ENCODE measurements around the gene SLC25A41. TPM values are rescaled to one million over a fixed set of nuclear protein-coding genes. Genes with fewer than 3 reads are reported as not detected.

The SLC25A41 gene
- total and polyA plus RNA-seq, 2 of the 13 experiments (the other 11 are each of a cell fraction or from before 2014, with no cell fraction given): 0.33 to 0.95 TPM

DNA sequence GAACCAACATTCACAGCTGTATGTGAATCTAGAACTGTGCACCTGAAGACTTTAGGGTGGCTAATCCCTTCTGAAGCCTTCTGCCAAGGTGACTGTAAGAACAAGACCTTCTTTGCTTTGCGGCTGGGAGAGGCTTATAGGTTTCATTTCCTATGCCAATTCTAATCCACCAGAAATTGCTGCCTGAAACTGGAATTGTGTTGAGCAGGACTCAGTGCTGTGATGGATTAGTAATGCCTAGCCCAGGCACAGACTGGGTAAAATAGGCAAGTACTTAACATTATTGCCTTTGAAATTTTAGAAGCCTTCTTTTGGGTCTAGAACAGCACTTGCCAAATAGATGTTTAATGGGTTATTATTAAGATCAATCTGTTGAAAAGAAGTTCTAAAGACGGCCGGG, 14.5 kb upstream of the SLC25A41 start (continued):
- TF ChIP-seq, protein P1, sequence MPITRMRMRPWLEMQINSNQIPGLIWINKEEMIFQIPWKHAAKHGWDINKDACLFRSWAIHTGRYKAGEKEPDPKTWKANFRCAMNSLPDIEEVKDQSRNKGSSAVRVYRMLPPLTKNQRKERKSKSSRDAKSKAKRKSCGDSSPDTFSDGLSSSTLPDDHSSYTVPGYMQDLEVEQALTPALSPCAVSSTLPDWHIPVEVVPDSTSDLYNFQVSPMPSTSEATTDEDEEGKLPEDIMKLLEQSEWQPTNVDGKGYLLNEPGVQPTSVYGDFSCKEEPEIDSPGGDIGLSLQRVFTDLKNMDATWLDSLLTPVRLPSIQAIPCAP (CRISPR knock-in tag; IDR thresholded peaks at IDR 0.05; ENCODE audit: low read depth): no peak

DNA sequence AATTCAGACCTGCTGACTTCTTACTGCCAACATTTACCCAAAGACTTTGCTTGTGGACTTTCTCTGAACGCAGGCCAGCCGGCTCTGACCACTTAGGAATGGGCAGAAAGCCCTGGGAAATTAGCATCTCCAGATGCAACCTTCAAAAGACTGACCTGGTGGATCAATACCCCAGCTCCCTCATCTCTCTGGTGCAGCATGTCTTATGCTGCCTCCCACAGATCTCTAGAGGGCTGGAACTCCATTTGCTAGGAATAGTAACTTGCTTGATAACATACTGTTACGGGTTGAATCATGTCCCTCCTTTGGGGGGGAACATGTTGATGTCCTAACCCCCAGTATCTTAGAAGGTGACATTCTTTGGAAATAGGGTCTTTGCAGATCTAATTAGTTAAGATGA, 12.9 kb upstream of the SLC25A41 start:
- no peaks in the 10 kb centered on the region for H3K36me3 ChIP-seq (replicated peaks in 1 of 2; ENCODE audit: control insufficient read depth in 1 of 2, insufficient read depth in 2 of 2, low read length in 2 of 2)
- H3K4me1 ChIP-seq (ENCODE audit: insufficient read depth, low read length): no peaks in the 10 kb centered on the region
- 98% methylated on average over 3 of the region's 3 CpGs for WGBS (ENCODE audit: low lambda C conversion rate)
- H3K4me2 ChIP-seq (ENCODE audit: low read depth, low read length): no peak overlapping the region
- no peaks in the 10 kb centered on the region for H4K20me1 ChIP-seq (ENCODE audit: insufficient read depth, low read length)
- no peak overlapping the region for H3K9ac ChIP-seq (ENCODE audit: insufficient read depth, low read depth, low read length)
- TF ChIP-seq, protein P2, sequence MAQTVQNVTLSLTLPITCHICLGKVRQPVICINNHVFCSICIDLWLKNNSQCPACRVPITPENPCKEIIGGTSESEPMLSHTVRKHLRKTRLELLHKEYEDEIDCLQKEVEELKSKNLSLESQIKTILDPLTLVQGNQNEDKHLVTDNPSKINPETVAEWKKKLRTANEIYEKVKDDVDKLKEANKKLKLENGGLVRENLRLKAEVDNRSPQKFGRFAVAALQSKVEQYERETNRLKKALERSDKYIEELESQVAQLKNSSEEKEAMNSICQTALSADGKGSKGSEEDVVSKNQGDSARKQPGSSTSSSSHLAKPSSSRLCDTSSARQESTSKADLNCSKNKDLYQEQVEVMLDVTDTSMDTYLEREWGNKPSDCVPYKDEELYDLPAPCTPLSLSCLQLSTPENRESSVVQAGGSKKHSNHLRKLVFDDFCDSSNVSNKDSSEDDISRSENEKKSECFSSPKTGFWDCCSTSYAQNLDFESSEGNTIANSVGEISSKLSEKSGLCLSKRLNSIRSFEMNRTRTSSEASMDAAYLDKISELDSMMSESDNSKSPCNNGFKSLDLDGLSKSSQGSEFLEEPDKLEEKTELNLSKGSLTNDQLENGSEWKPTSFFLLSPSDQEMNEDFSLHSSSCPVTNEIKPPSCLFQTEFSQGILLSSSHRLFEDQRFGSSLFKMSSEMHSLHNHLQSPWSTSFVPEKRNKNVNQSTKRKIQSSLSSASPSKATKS (CRISPR knock-in tag; IDR thresholded peaks at IDR 0.05): no peak
- TF ChIP-seq, protein P3, sequence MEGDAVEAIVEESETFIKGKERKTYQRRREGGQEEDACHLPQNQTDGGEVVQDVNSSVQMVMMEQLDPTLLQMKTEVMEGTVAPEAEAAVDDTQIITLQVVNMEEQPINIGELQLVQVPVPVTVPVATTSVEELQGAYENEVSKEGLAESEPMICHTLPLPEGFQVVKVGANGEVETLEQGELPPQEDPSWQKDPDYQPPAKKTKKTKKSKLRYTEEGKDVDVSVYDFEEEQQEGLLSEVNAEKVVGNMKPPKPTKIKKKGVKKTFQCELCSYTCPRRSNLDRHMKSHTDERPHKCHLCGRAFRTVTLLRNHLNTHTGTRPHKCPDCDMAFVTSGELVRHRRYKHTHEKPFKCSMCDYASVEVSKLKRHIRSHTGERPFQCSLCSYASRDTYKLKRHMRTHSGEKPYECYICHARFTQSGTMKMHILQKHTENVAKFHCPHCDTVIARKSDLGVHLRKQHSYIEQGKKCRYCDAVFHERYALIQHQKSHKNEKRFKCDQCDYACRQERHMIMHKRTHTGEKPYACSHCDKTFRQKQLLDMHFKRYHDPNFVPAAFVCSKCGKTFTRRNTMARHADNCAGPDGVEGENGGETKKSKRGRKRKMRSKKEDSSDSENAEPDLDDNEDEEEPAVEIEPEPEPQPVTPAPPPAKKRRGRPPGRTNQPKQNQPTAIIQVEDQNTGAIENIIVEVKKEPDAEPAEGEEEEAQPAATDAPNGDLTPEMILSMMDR (CRISPR knock-in tag; IDR thresholded peaks at IDR 0.05): no peak
- TF ChIP-seq KLF11 (CRISPR knock-in tag; IDR thresholded peaks at IDR 0.05) (no peak), HES4 (CRISPR knock-in tag; IDR thresholded peaks at IDR 0.05; ENCODE audit: borderline replicate concordance) (no peak), ZNF703 (CRISPR knock-in tag; IDR thresholded peaks at IDR 0.05; ENCODE audit: borderline replicate concordance) (no peak), PTBP1 (IDR thresholded peaks at IDR 0.05; ENCODE audit: low read depth, low read length, poor library complexity, severe bottlenecking) (no peak)
- FAIRE-seq: no peak
- H2AFZ ChIP-seq (ENCODE audit: low read length): no peak overlapping the region
- no peak for ATAC-seq
- no peak overlapping the region for H3K27ac ChIP-seq (ENCODE audit: extremely low read length, insufficient read depth, low read length)
- POLR2A ChIA-PET: no interaction called here
- no peak for DNase-seq (ENCODE audit: low spot score)
- CTCF ChIA-PET (ENCODE audit: low intra/inter-chr PET ratio, low total read pairs): no interaction called here
- intact Hi-C loops (cut with micrococcal nuclease; ENCODE audit: unreplicated experiment) (no loop called here), in situ Hi-C loops (cut with HindIII; ENCODE audit: extremely low pct_ligation_motif_present, low pct_unique_long_range_greater_than_20kb) (no loop called here)
- H3K4me3 ChIP-seq (replicated peaks in 1 of 3; ENCODE audit: insufficient read depth in 1 of 3, low read depth in 2 of 3, low read length in 3 of 3): no peak overlapping the region
- no peaks in the 10 kb centered on the region for H3K9me3 ChIP-seq (ENCODE audit: low read length)
- H3K79me2 ChIP-seq (ENCODE audit: insufficient read depth, low read length): no peaks in the 10 kb centered on the region
- no peaks in the 10 kb centered on the region for H3K27me3 ChIP-seq (ENCODE audit: control insufficient read depth in 1 of 2, insufficient read depth in 2 of 2, low read length in 2 of 2)
- no TSS peak for BruUV-seq (replicated peaks)

Measured in HepG2 (cell line).